ENCODE results near the gene TLL2.
A peak's percentile ranks its signal among the peaks of the same experiment; 100 is the strongest.

The TLL2 gene

GRCh38 chr10:96406091-96406490, 107.6 kb downstream of the TLL2 start:
- in situ Hi-C loops (cut with MboI; ENCODE audit: low pct_unique_long_range_greater_than_20kb, low sequenced_read_pairs, unreplicated experiment) = no loop called here
- DNase-seq (ENCODE audit: low spot score) = no peak
- TF ChIP-seq CTCF (IDR thresholded peaks at IDR 0.05; ENCODE audit: extremely low read depth, insufficient read depth, missing control alignments) = no peak

GRCh38 chr10:96402417-96403305, 111.1 kb downstream of the TLL2 start:
- in situ Hi-C loops (cut with MboI; ENCODE audit: low pct_unique_long_range_greater_than_20kb, low sequenced_read_pairs, unreplicated experiment) = no loop called here
- TF ChIP-seq CTCF (IDR thresholded peaks at IDR 0.05; ENCODE audit: extremely low read depth, insufficient read depth, missing control alignments) = no peak
- DNase-seq (ENCODE audit: low spot score) = no peak

GRCh38 chr10:96401036-96401435, 112.7 kb downstream of the TLL2 start:
- DNase-seq (ENCODE audit: low spot score) = no peak
- in situ Hi-C loops (cut with MboI; ENCODE audit: low pct_unique_long_range_greater_than_20kb, low sequenced_read_pairs, unreplicated experiment) = no loop called here
- TF ChIP-seq CTCF (IDR thresholded peaks at IDR 0.05; ENCODE audit: extremely low read depth, insufficient read depth, missing control alignments) = no peak

- TF ChIP-seq CTCF (IDR thresholded peaks at IDR 0.05; ENCODE audit: extremely low read depth, insufficient read depth, missing control alignments) = no peak
- in situ Hi-C loops (cut with MboI; ENCODE audit: low pct_unique_long_range_greater_than_20kb, low sequenced_read_pairs, unreplicated experiment) = no loop called here
- no peak for DNase-seq (ENCODE audit: low spot score)
Observed at GRCh38 chr10:96400465-96400864, 113.3 kb downstream of the TLL2 start.

GRCh38 chr10:96397902-96398301, 115.8 kb downstream of the TLL2 start:
- DNase-seq (ENCODE audit: low spot score) = no peak
- in situ Hi-C loops (cut with MboI; ENCODE audit: low pct_unique_long_range_greater_than_20kb, low sequenced_read_pairs, unreplicated experiment) = loop anchor here (10.0 to 25.0 kb wide), 2 partner anchors 107 to 639 kb away; no protein-coding TSS in a partner anchor
- no peak for TF ChIP-seq CTCF (IDR thresholded peaks at IDR 0.05; ENCODE audit: extremely low read depth, insufficient read depth, missing control alignments)

GRCh38 chr10:96395931-96396877, 117.5 kb downstream of the TLL2 start:
- peak; percentile 91 for TF ChIP-seq CTCF (IDR thresholded peaks at IDR 0.05; ENCODE audit: extremely low read depth, insufficient read depth, missing control alignments)
- peak; percentile 84 for DNase-seq (ENCODE audit: low spot score)
- in situ Hi-C loops (cut with MboI; ENCODE audit: low pct_unique_long_range_greater_than_20kb, low sequenced_read_pairs, unreplicated experiment) = loop anchor here (10.0 to 25.0 kb wide), 2 partner anchors 109 to 641 kb away; no protein-coding TSS in a partner anchor
